AG10803 (cell line): ENCODE results near the gene ESPL1.
A peak's percentile ranks its signal among the peaks of the same experiment; 100 is the strongest.

ENCODE experiments used
- DNase-seq: peaks from one replicate; pipeline ENCODE4 v3.0.0; 2010; ENCODE audit warnings: low read depth
- H3K4me3 ChIP-seq: 2 replicates; pipeline ENCODE4 v1.5.1; 2011; ENCODE audit warnings: mild to moderate bottlenecking, low read length, control low read depth
- CTCF ChIP-seq: conservative IDR thresholded peaks from 2 replicates; pipeline ENCODE4 v1.5.1; 2011; ENCODE audit warnings: mild to moderate bottlenecking, low read length, control low read depth, inconsistent platforms

Gene ESPL1

GRCh38 chr12:53225635-53226424, 42.3 kb upstream of the ESPL1 start:
- no peak for TF ChIP-seq CTCF
- DNase-seq: no peak
- no peak overlapping the region for H3K4me3 ChIP-seq

GRCh38 chr12:53226815-53227214, 41.3 kb upstream of the ESPL1 start:
- no peak overlapping the region for H3K4me3 ChIP-seq
- DNase-seq: no peak
- TF ChIP-seq CTCF: no peak

GRCh38 chr12:53227341-53227740, 40.8 kb upstream of the ESPL1 start:
- H3K4me3 ChIP-seq: no peak overlapping the region
- no peak for TF ChIP-seq CTCF
- no peak for DNase-seq

- TF ChIP-seq CTCF: no peak
- DNase-seq: no peak
- no peak overlapping the region for H3K4me3 ChIP-seq
Observed at GRCh38 chr12:53227836-53228235, 40.3 kb upstream of the ESPL1 start.

- H3K4me3 ChIP-seq: no peak overlapping the region
- no peak for DNase-seq
- no peak for TF ChIP-seq CTCF
Observed at GRCh38 chr12:53229454-53229853, 38.6 kb upstream of the ESPL1 start.

- no peak for TF ChIP-seq CTCF
- no peak for DNase-seq
Observed at GRCh38 chr12:53230108-53230845, 37.8 kb upstream of the ESPL1 start.

GRCh38 chr12:53231671-53231920, 36.5 kb upstream of the ESPL1 start:
- peak; percentile 26 for TF ChIP-seq CTCF
- H3K4me3 ChIP-seq: peak overlapping the region; percentile 84
- no peak for DNase-seq

More at GRCh38 chr12:53230108-53230845, 37.8 kb upstream of the ESPL1 start:
- H3K4me3 ChIP-seq: peak overlapping the region; percentile 84
